H9 (cell line): ENCODE results near the gene LMLN. TPM values are rescaled to one million over a fixed set of nuclear protein-coding genes. Genes with fewer than 3 reads are reported as not detected.

Experiments used
- DNase-seq: peaks from one replicate; pipeline ENCODE4 v3.0.0-alpha.2; 2017
- H2AFZ ChIP-seq: one replicate; pipeline ENCODE4 v1.6.1; 2013; ENCODE audit warnings: mild to moderate bottlenecking, low read length, control low read depth, moderate library complexity
- H2AK5ac ChIP-seq: 2 replicates; pipeline ENCODE4 v1.6.1; 2013; ENCODE audit warnings: low read length, control low read depth, mixed read lengths; ENCODE audit not compliant: insufficient read length
- H2BK120ac ChIP-seq: one replicate; pipeline ENCODE4 v1.6.1; 2013; ENCODE audit warnings: low read depth, mild to moderate bottlenecking, low read length, control low read depth, inconsistent platforms; ENCODE audit not compliant: poor library complexity, severe bottlenecking
- H2BK12ac ChIP-seq: 2 replicates; pipeline ENCODE4 v1.6.1; 2013; ENCODE audit warnings: low read length, control low read depth, mixed read lengths, low read depth; ENCODE audit not compliant: insufficient read length
- H2BK15ac ChIP-seq: 2 replicates; pipeline ENCODE4 v1.6.1; 2013; ENCODE audit warnings: low read depth, low read length, control low read depth
- H2BK20ac ChIP-seq: one replicate; pipeline ENCODE4 v1.6.1; 2013; ENCODE audit warnings: low read depth, mild to moderate bottlenecking, low read length, control low read depth, inconsistent platforms; ENCODE audit not compliant: poor library complexity, severe bottlenecking
- H2BK5ac ChIP-seq: 2 replicates; pipeline ENCODE4 v1.6.1; 2013; ENCODE audit warnings: low read length, control low read depth, mixed read lengths; ENCODE audit not compliant: insufficient read length
- H3K14ac ChIP-seq: 2 replicates; pipeline ENCODE4 v1.6.1; 2013; ENCODE audit warnings: low read length, control low read depth; ENCODE audit not compliant: insufficient read depth
- H3K18ac ChIP-seq: 2 replicates; pipeline ENCODE4 v1.6.1; 2013; ENCODE audit warnings: low read depth, mild to moderate bottlenecking, mixed read lengths, low read length, control low read depth; ENCODE audit not compliant: insufficient read length
- H3K23ac ChIP-seq: 2 replicates; pipeline ENCODE4 v1.6.1; 2013; ENCODE audit warnings: low read length, control low read depth, mixed read lengths, low read depth; ENCODE audit not compliant: insufficient read length
- H3K23me2 ChIP-seq: 2 replicates; pipeline ENCODE4 v1.6.1; 2013; ENCODE audit warnings: low read depth, mild to moderate bottlenecking, mixed read lengths, low read length, control low read depth; ENCODE audit not compliant: insufficient read length, poor library complexity, severe bottlenecking
- H3K27ac ChIP-seq: 2 replicates; pipeline ENCODE4 v1.5.1; 2013; ENCODE audit warnings: low read length, control low read depth, mixed read lengths, low read depth; ENCODE audit not compliant: insufficient read length
- H3K27me3 ChIP-seq: 2 replicates; pipeline ENCODE4 v1.6.1; 2013; ENCODE audit warnings: low read length, control low read depth, inconsistent platforms; ENCODE audit not compliant: insufficient read depth
- H3K4ac ChIP-seq: 2 replicates; pipeline ENCODE4 v1.6.1; 2013; ENCODE audit warnings: low read depth, mild to moderate bottlenecking, control low read depth, inconsistent platforms, low read length, moderate library complexity
- H3K4me1 ChIP-seq: 2 replicates; pipeline ENCODE4 v1.6.1; 2013; ENCODE audit warnings: low read length, control low read depth, inconsistent platforms; ENCODE audit not compliant: insufficient read depth
- H3K4me2 ChIP-seq: 2 replicates; pipeline ENCODE4 v1.6.1; 2013; ENCODE audit warnings: low read length, control low read depth, mixed read lengths; ENCODE audit not compliant: insufficient read length, insufficient read depth
- H3K56ac ChIP-seq: 2 replicates; pipeline ENCODE4 v1.6.1; 2013; ENCODE audit warnings: low read depth, mild to moderate bottlenecking, mixed read lengths, low read length, control low read depth; ENCODE audit not compliant: insufficient read length
- H3K79me1 ChIP-seq: 2 replicates; pipeline ENCODE4 v1.6.1; 2013; ENCODE audit warnings: low read depth, mild to moderate bottlenecking, moderate library complexity, low read length, control low read depth, inconsistent platforms; ENCODE audit not compliant: insufficient read depth, poor library complexity, severe bottlenecking
- H3K79me2 ChIP-seq: 2 replicates; pipeline ENCODE4 v1.6.1; 2013; ENCODE audit warnings: low read length, control low read depth, inconsistent platforms; ENCODE audit not compliant: insufficient read depth
- H3K9ac ChIP-seq: 2 replicates; pipeline ENCODE4 v1.6.1; 2013; ENCODE audit warnings: low read length, control low read depth, mixed read lengths; ENCODE audit not compliant: insufficient read length; ENCODE audit errors: extremely low read depth
- H3K9me3 ChIP-seq: one replicate; pipeline ENCODE4 v1.6.1; 2013; ENCODE audit warnings: low read depth, low read length, inconsistent platforms; ENCODE audit not compliant: control insufficient read depth
- H3T11ph ChIP-seq: one replicate; pipeline ENCODE4 v1.6.1; 2013; ENCODE audit warnings: mild to moderate bottlenecking, low read length, control low read depth, inconsistent platforms
- H4K20me1 ChIP-seq: one replicate; pipeline ENCODE4 v1.6.1; 2013; ENCODE audit not compliant: control insufficient read depth, insufficient read length, insufficient read depth
- H4K5ac ChIP-seq: 2 replicates; pipeline ENCODE4 v1.6.1; 2013; ENCODE audit warnings: low read depth, mild to moderate bottlenecking, mixed read lengths, low read length, control low read depth; ENCODE audit not compliant: insufficient read length
- H4K8ac ChIP-seq: replicated peaks from 2 replicates; pipeline ENCODE4 v1.6.1; 2013; ENCODE audit warnings: low read length, control low read depth, mixed read lengths, low read depth; ENCODE audit not compliant: insufficient read length
- H4K91ac ChIP-seq: 2 replicates; pipeline ENCODE4 v1.6.1; 2013; ENCODE audit warnings: low read depth, mild to moderate bottlenecking, moderate library complexity, mixed read lengths, low read length, control low read depth; ENCODE audit not compliant: insufficient read length
- H3K27ac Mint-ChIP-seq, 3 experiments: 2 replicates in 2 of 3; 3 replicates in 1 of 3; pipeline ENCODE4 v1.8.0; 2020 to 2021; ENCODE audit warnings: mixed read lengths in 3 of 3, mild to moderate bottlenecking in 1 of 3, moderate library complexity in 1 of 3
- H3K27me3 Mint-ChIP-seq: 2 replicates; pipeline ENCODE4 v1.8.0; 2021; ENCODE audit warnings: low read depth, mild to moderate bottlenecking, moderate library complexity, mixed read lengths
- H3K36me3 Mint-ChIP-seq, 3 experiments: 2 replicates in 2 of 3; 3 replicates in 1 of 3; pipeline ENCODE4 v1.8.0; 2020 to 2021; ENCODE audit warnings: low read depth in 3 of 3, mixed read lengths in 3 of 3; ENCODE audit not compliant: insufficient read depth in 1 of 3
- H3K4me1 Mint-ChIP-seq, 2 experiments: 2 replicates each; pipeline ENCODE4 v1.8.0; 2020; ENCODE audit warnings: mixed read lengths in 2 of 2
- H3K4me3 Mint-ChIP-seq, 2 experiments: 2 replicates in 1 of 2; 3 replicates in 1 of 2; pipeline ENCODE4 v1.8.0; 2020 to 2021; ENCODE audit warnings: mild to moderate bottlenecking in 2 of 2, mixed read lengths in 2 of 2, moderate library complexity in 1 of 2
- H3K9me3 Mint-ChIP-seq, 2 experiments: 2 replicates in 1 of 2; 3 replicates in 1 of 2; pipeline ENCODE4 v1.8.0; 2020; ENCODE audit warnings: mild to moderate bottlenecking in 2 of 2, mixed read lengths in 2 of 2, moderate library complexity in 1 of 2
- CTCF ChIP-seq: fragments of 200-600 bp; sonication (generic); conservative IDR thresholded peaks from 3 replicates; pipeline ENCODE4 v1.8.0; 2021; ENCODE audit warnings: antibody characterized with exemption, mild to moderate bottlenecking
- WGBS: extraction: QIAGEN DNeasy Blood & Tissue Kit; methylation state at CpG from one replicate; pipeline ENCODE4 v1.1.7; 2013; ENCODE audit warnings: missing lambda C conversion rate, low lambda C conversion rate, mixed read lengths; ENCODE audit not compliant: insufficient read length; ENCODE audit errors: extremely low coverage; 5-methylcytosine and 5-hydroxymethylcytosine counted together
- total RNA-seq: library from RNA; stranded (reverse); gene quantifications from 2 replicates; pipeline ENCODE4 v1.2.1, GENCODE V29; 2021

LMLN gene
- total RNA-seq, 1 experiment from 2014 or later, result 3.8 TPM

GRCh38 chr3:197989651-197990050, 29.6 kb downstream of the LMLN start:
- Histone ChIP-seq H4K20me1 (no peaks in the 10 kb centered on the region), H2AFZ (no peak overlapping the region), H3K9me3 (no peaks in the 10 kb centered on the region), H3K79me2 (no peaks in the 10 kb centered on the region), H3K4me1 (no peaks in the 10 kb centered on the region; the same call in 1 of the 2 replicates), H2BK12ac (no peak overlapping the region), H4K5ac (no peak overlapping the region), H3K9ac (no peak overlapping the region), H3K56ac (no peak overlapping the region), H3K18ac (no peak overlapping the region), H3K4me2 (no peak overlapping the region), H3K14ac (no peak overlapping the region), H3K79me1 (no peaks in the 10 kb centered on the region), H2BK20ac (no peak overlapping the region), H3K23me2 (no peaks in the 10 kb centered on the region), H3K27me3 (no peaks in the 10 kb centered on the region), H2BK5ac (no peak overlapping the region), H4K91ac (no peak overlapping the region), H3K27ac (no peak overlapping the region), H3T11ph (no peak overlapping the region), H2BK120ac (no peak overlapping the region), H3K23ac (no peak overlapping the region), H3K4ac (no peak overlapping the region), H4K8ac (no peak overlapping the region), H2AK5ac (no peak overlapping the region), H2BK15ac (no peak overlapping the region)
- H3K4me3 Mint-ChIP-seq, result no peak overlapping the region
- no peak for DNase-seq
- no peaks in the 10 kb centered on the region for H3K9me3 Mint-ChIP-seq
- H3K36me3 Mint-ChIP-seq, result peaks cover 0 to 4% (median 2%) of the 10 kb centered on the region in 3 experiments; a peak in 1 of 7 replicates
- H3K27me3 Mint-ChIP-seq, result no peaks in the 10 kb centered on the region
- H3K27ac Mint-ChIP-seq, result no peak overlapping the region
- H3K4me1 Mint-ChIP-seq, result peaks cover 8% of the 10 kb centered on the region in 2 experiments
- no peak for TF ChIP-seq CTCF
- WGBS, result no CpG with 5 or more reads among the region's 4 CpGs
